ENCODE measurements around the gene CNKSR3.
A peak's percentile ranks its signal among the peaks of the same experiment; 100 is the strongest.

CNKSR3 gene

GRCh38 chr6:154432533-154433476 is 77.7 kb downstream of the CNKSR3 start:
- TF ChIP-seq POLR2A (IDR thresholded peaks at IDR 0.05; ENCODE audit: low read length) (no peak), GATA1 (IDR thresholded peaks at IDR 0.05; ENCODE audit: low read depth, low read length) (no peak)
- DNase-seq: peak; percentile 33 to 39

DNA sequence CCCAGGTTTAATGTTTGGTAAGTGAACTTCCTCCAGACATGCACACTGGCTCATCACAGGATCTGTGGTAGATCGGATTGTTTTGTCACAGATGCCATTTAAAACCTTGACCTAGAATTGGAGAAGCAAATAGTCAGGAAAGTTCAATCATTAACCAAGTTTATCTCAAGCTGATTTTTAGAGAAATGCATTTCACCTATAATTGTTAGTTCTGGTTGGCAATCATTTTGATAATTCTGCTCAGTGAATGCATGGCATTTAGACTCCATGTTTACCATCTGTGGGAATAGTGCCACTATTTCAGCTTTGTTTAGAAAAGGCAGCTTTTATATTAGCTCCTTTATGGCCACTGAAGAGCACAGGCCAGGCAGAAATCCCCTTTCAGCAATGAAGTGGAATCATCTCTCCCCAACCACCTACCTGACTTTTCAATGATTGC is 80.0 kb downstream of the CNKSR3 start:
- no peak for TF ChIP-seq POLR2A (IDR thresholded peaks at IDR 0.05; ENCODE audit: low read length)
- no peak for TF ChIP-seq GATA1 (IDR thresholded peaks at IDR 0.05; ENCODE audit: low read depth, low read length)
- no peak for DNase-seq

DNA sequence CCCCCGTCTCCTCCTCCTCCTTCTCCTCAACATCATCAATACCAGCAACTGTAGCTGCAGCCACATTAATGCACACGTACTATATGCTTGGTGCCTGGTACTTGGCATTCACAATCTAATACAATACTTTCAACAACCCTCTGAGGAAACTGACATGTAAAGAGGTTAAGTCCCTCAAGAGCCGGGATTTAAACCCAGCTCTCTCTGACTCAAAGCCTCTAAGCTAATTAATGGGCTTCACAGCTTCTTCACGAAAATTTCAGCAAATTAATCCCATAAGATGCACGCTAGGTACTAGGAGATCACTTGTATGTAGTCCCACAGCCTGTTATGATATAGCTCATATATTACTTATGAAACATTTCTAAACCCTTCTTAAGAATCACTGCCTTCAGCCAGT is 80.8 kb downstream of the CNKSR3 start:
- DNase-seq: no peak
- TF ChIP-seq POLR2A (IDR thresholded peaks at IDR 0.05; ENCODE audit: low read length) (no peak), GATA1 (IDR thresholded peaks at IDR 0.05; ENCODE audit: low read depth, low read length) (no peak)

- DNase-seq: no peak
- no peak for TF ChIP-seq GATA1 (IDR thresholded peaks at IDR 0.05; ENCODE audit: low read depth, low read length)
- TF ChIP-seq POLR2A (IDR thresholded peaks at IDR 0.05; ENCODE audit: low read length): no peak
Measured at GRCh38 chr6:154428897-154429296, 81.6 kb downstream of the CNKSR3 start.

- TF ChIP-seq GATA1 (IDR thresholded peaks at IDR 0.05; ENCODE audit: low read depth, low read length): no peak
- TF ChIP-seq POLR2A (IDR thresholded peaks at IDR 0.05; ENCODE audit: low read length): no peak
Measured at GRCh38 chr6:154427446-154427845, 83.0 kb downstream of the CNKSR3 start.

DNA sequence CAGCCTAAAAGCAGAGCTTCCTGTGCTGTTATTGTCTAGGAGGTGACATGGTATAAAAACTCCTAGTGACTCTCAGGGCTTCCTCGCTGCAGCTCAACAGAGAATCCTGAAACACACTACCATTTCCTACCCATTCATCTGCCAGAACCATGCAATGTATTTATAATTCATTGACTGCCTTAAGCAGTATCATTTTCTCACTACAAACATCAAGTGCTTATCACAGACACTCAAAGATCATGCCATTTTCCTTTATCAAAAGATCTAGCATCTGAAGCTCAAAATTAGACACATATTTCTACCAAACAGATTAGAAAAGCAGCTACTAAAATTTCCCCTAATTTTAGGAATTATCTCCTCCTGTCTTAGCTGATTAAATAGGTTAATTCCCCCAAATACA is 83.5 kb downstream of the CNKSR3 start:
- TF ChIP-seq GATA1 (IDR thresholded peaks at IDR 0.05; ENCODE audit: low read depth, low read length) (no peak), POLR2A (IDR thresholded peaks at IDR 0.05; ENCODE audit: low read length) (no peak)
- no peak for DNase-seq

More at GRCh38 chr6:154427446-154427845, 83.0 kb downstream of the CNKSR3 start:
- DNase-seq: no peak

DNA sequence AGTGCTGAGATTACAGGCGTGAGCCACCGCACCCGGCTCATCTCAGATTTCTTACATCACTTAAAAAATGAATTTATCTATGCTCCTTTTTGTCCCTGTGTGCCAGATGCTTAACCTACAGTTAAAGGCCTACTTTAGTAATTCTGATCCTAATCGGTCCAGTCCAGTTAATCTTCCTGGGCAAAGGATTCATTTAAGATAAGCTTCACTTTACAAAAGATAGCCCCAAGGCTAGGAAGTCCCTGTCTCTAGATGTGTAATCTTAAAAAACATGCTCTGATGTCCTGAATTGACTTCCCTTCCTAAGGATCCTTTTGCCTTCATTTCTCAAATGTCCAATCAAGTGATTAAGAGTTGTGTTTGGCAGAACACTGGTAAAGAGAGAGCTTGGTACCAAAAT is 85.5 kb downstream of the CNKSR3 start:
- no peak for TF ChIP-seq POLR2A (IDR thresholded peaks at IDR 0.05; ENCODE audit: low read length)
- no peak for TF ChIP-seq GATA1 (IDR thresholded peaks at IDR 0.05; ENCODE audit: low read depth, low read length)

DNA sequence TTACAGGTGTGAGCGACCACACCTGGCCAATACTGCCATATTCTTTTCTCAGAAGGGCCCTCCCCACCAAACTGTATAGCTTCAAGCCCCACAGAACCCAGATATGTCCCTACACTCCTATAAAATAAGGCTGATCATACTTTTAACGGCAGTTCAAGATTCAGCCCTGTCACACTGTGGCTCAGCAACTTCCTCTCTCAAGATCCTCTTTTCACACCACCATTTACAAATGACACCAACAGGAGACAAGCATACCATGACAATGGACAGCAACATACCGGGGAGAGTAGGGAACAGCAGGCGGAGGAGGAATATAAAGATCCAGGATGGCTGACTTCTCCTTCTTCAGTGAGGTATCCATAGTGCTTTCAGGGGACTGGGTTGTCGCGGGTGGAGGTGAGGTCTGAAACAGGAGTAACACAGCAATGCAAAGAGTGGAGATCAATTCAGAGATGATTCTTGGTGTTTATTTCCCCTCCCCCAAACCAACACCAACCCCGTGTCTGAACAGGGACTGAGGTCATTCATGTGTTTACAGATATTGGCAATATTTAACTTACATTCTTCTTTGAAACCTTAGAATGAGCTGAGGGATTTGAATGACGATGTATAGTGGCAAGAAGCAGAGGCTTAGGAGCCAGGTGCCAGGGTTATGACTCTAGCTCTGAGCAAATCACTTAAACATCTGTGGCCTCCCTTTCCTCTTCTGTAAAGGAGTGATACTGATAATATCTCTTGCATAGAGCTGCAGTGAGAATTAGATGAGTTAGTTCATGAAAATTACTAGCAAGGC is 96.3 kb downstream of the CNKSR3 start:
- no peak for DNase-seq
- no peak for TF ChIP-seq GATA1 (IDR thresholded peaks at IDR 0.05; ENCODE audit: low read depth, low read length)
- no peak for TF ChIP-seq POLR2A (IDR thresholded peaks at IDR 0.05; ENCODE audit: low read length)

More for the DNA sequence above, 85.5 kb downstream of the CNKSR3 start:
- DNase-seq: no peak

DNA sequence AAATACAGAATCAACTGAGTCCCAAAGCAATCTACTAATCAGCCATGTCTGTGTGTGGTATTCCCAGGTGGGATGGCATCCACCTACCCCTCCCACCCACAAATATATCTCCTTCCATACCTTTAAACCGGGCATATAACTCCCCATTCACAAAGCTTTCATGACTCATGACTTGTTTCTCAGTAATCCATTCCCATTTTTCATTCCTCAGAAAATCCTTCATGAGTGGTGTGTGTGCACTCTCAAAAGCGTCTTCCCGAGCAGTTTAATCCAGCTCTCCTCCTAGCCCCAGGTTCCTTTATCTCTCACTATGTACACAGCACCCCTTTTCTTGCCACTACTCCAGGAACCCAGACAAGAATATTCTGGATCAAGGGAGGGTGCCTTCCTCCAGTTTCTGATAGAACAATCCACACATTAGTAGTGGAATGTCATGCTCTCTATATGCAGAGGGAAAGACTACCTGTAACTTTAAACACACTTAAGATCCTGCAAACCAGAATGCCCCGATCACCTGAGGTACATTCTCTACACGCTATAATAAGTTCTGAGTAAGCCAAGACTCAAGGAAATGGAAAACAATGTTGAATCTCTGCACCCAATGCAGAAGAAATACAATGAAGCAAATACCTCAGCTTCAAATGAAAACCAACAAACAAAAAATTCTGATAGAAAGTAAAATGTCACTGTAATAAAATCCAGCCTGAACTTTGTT is 98.2 kb downstream of the CNKSR3 start:
- TF ChIP-seq POLR2A (IDR thresholded peaks at IDR 0.05; ENCODE audit: low read length) (no peak), GATA1 (IDR thresholded peaks at IDR 0.05; ENCODE audit: low read depth, low read length) (no peak)
- no peak for DNase-seq

DNA sequence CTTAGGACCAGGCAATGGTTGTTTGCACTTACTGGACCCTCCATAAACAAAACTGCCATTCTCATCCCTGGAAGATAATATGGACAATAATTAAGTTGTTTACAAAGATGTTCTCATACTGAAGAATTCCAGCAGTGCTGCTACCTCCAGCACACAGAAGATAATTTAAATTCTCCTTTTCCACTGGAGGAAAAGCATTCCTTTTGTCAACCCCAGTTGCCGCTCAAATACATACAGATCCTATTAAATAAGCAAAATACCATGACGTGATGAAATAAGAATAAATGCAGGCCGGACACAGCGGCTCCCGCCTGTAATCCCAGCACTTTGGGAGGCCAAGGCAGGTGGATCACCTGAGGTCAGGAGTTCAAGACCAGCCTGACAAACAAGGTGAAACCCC is 99.4 kb downstream of the CNKSR3 start:
- TF ChIP-seq POLR2A (IDR thresholded peaks at IDR 0.05; ENCODE audit: low read length): no peak
- TF ChIP-seq GATA1 (IDR thresholded peaks at IDR 0.05; ENCODE audit: low read depth, low read length): no peak
- no peak for DNase-seq

- TF ChIP-seq POLR2A (IDR thresholded peaks at IDR 0.05; ENCODE audit: low read length) (no peak), GATA1 (IDR thresholded peaks at IDR 0.05; ENCODE audit: low read depth, low read length) (no peak)
- DNase-seq: no peak
Measured at GRCh38 chr6:154410619-154411072, 99.8 kb downstream of the CNKSR3 start.

DNA sequence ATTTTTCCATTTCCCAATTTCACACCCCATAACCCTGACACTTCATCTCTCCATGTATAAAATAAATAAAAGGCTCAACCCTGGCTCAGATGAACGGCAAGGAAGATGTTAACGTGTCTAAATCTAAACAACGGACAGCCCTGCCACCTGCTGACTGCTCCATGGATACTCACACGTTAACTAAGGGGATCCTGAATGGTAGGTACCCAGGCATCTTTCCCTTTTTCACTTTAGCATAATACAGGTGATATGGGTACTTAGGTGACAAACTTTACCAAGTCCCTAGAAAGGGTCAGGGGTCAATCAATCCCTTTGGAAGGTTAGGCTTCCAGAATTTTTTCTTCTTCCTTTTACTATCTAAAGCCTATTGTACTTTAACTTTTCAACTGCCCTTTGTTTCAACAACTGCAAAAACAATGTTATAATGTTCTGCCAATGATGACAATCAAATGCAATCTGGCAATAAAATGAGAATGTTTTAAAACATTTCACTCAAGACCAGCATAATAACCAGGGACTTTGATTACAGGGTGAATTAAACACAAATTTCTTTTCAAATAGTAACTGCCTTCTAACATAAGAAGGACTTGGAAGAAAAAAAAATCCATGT is 101.5 kb downstream of the CNKSR3 start:
- DNase-seq: no peak
- no peak for TF ChIP-seq POLR2A (IDR thresholded peaks at IDR 0.05; ENCODE audit: low read length)
- no peak for TF ChIP-seq GATA1 (IDR thresholded peaks at IDR 0.05; ENCODE audit: low read depth, low read length)

DNA sequence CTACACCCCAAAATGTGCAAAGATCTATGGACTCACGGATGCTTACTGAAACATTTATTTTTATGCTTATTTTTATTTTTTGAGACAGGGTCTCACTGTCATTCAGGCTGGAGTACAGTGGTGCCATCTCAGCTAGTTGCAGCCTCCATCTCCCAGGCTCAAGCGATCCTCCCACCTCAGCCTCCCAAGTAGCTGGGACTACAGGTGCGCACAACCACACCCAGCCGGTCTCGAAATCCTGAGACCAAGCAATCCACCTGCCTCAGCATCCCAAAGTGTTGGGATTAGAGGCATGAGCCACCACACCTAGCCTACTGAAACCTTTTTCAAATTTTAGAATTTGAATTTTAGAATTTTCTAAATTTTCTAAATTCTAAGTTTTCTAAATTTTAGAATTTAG is 103.0 kb downstream of the CNKSR3 start:
- TF ChIP-seq GATA1 (IDR thresholded peaks at IDR 0.05; ENCODE audit: low read depth, low read length) (no peak), POLR2A (IDR thresholded peaks at IDR 0.05; ENCODE audit: low read length) (no peak)
- DNase-seq: no peak

Measured in erythroblast (primary cell).